Activated CD4-positive, alpha-beta T cell treated with anti-CD3 and anti-CD28 coated beads, Interleukin-10, Interleukin-2, amounts not matched to agents 100 ng/mL and 50 ng/mL, durations not matched to agents 16 hours and 8 hours (primary cell): ENCODE results near the gene ASPRV1.
A peak's percentile ranks its signal among the peaks of the same experiment; 100 is the strongest.

Source experiments
- DNase-seq: peaks from one replicate; pipeline ENCODE4 v3.0.0-alpha.2; 2020

Gene ASPRV1

DNA sequence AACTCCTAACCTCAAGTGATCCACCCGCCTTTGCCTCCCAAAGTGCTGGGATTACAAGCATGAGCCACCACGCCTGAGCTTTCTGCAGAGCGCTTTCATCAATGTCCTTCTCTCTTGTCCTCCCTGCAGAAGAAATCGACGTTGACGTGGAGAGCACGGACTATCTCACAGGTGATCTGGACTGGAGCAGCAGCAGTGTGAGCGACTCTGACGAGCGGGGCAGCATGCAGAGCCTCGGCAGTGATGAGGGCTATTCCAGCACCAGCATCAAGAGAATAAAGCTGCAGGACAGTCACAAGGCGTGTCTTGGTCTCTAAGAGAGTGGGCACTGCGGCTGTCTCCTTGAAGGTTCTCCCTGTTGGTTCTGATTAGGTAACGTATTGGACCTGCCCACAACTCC is 23.5 kb downstream of the ASPRV1 start:
- DNase-seq: no peak

DNA sequence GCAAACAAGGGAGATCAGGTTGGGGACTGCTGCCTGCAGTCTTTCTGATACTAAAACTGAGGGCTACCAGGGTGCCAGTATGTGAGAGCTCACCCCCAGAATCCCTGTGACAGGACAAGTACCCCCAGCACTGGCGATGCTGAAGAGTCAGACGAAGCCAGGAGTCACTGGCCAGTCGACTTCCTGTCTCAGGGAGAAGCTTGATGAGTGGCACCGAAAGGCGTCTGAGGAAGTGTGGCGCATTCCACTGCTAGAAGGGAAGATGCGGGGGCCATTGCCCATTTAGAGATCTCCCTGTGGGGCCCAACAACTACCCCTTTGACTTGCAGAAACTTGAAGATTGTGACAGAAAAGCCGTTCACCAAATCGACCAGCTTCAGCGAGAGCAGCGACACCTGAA is 24.5 kb downstream of the ASPRV1 start:
- DNase-seq: no peak

DNA sequence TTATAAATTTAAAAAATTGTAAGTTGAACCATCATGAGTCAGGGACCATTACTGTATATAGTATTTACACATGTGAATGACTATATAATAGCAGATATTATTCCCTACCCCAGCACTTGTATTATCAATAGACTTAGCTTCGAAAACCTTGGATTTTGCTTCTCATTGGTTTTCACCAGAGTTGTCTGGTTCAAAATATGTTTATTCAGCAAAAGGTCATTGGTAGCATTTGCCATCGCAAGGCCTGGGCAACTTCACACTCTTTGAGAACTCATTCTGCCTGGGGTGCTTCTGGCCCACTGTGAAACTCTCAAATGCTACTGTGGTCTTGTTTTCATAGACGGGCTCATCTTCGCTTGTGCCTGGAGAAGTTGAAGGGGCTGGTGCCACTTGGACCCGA is 26.4 kb downstream of the ASPRV1 start:
- no peak for DNase-seq

DNA sequence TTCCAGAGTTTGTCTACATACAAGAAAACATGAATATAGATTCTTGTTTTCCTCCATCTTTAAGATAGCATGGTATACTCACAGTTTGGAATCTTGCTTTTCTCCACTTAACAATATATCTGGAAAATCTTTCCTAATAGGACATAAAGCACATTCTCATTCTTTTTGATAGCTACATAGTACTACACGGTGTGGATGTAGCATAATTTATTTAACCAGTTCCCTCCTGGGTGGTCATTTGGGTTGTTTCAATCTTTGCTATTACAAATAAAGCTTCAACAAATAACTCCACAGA is 26.9 kb downstream of the ASPRV1 start:
- no peak for DNase-seq

DNA sequence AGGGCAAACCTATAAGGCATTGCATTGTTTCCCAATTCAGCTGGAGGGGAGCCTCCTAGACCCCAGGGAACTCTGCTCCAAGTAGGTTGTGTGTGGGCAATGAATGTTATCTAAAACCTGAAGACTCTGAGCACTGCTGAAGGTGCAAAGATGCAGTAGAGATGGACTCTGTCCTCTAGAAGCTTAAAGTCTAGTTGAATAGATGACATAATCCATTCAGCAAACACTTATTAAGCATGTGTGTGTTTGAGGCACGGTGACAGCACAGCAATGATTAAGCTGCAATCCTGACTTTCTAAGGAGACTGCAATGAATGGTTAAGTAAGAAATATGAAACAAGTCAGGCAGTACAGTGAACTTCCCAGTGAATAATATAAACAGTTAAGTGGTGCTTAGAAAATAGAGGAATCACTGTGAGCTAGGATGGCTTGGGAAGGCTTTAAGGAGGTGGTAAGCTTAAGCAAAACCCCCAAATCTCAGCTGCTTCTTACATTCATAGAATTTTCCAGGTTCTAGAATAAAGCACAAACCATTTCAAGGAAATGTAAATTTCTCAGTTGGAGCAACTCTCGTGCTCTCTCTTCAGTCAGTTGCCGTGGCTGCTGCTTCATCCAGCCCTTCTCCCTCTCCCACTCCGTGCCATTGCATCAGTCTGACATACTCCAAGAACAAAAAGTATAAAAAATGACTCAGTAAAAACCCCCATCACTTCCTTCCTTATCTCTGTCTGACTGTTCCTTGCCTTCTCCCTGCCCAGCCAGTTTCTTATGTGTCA is 27.4 kb downstream of the ASPRV1 start:
- peak; percentile 78 for DNase-seq

DNA sequence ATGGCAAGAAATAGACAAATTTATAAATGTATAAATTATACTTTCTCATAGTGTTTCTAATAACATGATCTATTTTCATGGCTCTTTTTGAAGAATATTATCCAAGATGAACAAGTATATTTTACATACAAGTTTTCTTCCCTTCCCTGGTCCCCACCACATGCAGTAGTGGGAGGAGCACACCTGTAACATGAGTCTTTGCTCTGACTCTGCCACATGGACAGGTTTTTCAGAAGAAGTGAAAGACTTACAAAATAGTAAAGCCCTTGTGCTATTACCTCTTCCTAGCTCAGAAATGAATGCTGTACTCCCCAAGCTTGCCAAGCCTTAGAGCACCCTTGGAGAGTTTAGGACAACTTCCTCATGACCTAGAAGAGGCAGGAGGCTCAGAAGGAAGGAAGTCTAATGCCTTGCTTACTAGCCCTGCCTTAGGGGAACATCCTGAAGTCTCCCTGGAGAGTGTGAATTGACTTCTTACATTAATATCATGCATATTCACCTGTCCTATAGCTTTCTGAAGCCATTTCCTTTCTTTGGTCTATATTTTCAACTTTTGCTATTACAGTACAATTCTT is 28.1 kb downstream of the ASPRV1 start:
- no peak for DNase-seq

DNA sequence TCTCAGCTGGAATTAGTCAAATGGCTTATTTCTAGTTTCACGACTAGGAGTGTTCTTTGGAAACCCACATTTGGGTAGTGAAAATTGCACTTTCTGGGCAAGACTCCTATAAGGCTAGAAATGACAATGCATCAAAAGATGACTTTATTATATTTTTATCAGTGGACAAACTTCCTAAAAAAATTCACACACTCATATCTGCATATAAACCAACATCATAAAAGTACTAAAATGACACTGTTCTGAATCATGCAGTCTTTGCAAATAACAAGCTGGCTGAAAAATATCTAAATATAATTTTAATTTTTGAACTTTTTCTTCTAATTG is 28.9 kb downstream of the ASPRV1 start:
- peak; percentile 44 for DNase-seq

DNA sequence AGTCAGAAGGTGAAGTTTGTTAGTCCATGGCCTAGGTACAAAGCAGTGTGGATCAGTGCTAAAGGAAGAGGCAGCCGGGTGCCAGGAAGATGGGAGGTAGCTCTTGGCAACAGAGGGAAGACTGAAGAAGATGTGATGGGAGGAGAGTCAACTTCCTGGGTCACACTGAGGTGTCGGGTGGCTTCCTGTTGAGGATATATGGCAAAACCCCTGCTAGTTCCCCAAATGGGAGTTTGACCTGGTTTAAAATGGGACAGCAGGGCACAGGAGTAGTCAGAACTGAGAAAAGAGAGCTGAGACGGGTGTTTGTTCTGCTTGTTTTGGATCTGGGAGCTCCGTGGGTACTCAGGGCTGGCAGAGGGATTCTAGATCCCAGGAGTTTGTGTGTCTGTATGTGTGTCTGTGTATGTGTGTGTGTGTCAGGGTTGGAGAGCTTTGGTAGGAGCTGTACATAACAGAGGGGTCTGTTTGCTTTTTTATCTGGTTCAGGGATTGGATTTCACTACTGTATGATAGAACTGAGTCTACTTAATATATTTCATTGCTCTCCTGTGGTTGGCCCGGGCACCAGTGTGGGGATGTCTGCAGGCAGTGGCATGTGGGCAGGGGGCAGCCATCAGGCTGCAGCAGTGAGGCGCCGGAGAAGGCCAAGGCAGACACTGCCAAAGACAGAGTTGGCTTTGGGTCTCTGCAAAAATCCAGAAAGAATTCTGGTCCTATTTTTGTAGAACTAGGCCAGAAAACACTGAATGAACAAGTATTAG is 29.4 kb downstream of the ASPRV1 start:
- no peak for DNase-seq

DNA sequence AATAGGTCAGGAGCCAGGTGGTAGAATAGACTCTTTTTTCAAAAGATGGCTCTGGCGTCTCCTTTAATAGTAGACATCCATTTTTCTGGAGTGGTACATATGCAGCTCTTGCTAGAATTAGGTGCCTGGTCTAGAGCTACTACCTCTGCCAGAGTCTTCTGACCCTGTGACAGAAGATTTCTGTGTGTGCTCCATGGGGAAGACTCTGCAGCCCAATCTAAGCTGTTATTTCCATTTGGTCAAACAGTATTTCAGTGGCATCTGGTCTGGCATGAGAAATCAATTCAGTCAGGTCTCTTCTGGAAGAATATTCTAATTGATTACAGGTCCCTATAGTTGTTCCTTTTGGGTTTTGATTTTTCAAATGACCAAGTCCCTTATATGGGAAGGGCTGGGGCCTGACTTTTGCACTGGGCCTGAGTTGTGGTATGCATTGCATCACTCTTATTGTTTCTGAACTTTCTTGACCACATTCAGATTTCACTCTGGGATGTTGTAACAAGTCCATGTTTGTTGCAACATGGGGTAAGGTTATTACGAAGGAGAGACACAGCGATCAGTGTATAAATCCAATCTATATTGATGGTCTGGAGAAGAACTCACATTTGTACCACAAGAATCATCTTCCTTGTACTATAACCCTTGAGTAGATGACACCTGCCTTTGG is 34.4 kb downstream of the ASPRV1 start:
- DNase-seq: no peak

DNA sequence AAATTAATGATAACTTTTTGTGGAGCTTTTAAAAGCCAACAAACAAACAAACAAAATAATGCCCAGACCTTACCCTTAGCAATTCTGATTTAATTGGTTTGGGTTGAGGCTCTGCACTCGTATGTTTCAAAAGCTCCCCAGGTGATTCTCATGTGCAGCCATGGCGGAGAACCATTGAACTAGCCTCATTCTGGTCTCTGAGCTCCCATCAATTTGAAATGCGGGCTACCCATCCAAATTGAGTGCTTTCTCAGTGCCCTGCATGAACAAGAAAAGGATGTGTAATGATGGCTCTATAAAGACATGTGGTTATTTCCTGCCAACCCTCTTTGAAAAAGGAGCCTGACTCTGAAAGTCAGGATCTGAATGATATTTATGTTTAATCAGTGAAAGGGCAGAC is 38.3 kb downstream of the ASPRV1 start:
- no peak for DNase-seq

DNA sequence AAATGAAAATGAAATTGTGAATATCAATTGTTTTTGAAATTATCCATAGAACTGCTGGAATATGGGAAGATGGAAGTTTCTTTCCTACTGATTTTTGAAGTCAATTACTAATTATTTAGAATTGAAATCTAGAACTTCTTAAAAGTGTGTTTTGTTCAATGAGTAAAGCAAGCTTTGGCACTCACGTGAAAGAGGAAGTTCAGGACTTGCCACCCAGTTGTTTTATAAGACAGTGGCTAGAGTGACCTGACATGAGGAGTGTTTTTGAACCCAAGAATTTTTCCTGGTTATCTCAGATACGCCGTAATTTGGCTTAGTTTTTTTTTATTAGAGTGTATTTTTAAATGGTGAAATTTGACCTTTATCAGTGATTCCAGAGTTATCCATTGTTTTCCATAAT is 43.0 kb downstream of the ASPRV1 start:
- DNase-seq: no peak

DNA sequence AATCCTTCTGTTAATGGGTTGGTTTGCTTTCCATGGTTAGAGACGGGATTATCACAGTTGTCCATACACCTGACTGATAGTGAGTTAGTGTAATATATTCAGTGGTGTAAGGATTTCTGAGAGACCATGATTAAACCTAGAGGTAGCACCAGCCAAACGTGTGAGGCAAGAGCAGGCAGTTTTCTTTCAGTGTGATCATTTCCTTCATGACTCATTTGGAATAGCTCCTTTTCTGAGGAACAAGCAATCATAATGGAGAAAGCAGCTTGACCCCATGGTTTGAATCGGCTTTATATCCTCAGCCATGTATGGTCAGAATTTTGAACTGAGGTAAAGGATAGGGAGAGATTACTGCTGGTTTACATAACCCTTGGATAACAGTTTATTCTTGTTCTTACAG is 43.6 kb downstream of the ASPRV1 start:
- DNase-seq: no peak

DNA sequence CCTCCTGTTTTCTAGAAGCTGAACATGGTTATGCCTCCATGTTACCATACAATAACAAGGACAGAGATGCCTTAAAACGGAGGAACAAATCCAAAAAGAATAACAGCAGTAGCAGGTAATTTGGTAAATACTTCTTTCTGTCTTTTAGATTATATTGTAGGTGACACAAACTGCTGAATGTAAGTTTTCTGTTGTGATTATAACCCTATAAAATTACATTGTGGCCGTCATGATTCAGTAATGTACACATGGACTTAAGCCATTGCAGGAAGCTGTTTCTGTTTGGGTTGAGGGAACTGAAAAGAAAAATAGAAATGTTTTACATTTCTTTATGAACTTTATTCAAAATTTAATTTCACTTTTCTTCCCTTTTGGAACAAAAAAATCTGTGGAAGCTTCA is 45.3 kb downstream of the ASPRV1 start:
- no peak for DNase-seq

DNA sequence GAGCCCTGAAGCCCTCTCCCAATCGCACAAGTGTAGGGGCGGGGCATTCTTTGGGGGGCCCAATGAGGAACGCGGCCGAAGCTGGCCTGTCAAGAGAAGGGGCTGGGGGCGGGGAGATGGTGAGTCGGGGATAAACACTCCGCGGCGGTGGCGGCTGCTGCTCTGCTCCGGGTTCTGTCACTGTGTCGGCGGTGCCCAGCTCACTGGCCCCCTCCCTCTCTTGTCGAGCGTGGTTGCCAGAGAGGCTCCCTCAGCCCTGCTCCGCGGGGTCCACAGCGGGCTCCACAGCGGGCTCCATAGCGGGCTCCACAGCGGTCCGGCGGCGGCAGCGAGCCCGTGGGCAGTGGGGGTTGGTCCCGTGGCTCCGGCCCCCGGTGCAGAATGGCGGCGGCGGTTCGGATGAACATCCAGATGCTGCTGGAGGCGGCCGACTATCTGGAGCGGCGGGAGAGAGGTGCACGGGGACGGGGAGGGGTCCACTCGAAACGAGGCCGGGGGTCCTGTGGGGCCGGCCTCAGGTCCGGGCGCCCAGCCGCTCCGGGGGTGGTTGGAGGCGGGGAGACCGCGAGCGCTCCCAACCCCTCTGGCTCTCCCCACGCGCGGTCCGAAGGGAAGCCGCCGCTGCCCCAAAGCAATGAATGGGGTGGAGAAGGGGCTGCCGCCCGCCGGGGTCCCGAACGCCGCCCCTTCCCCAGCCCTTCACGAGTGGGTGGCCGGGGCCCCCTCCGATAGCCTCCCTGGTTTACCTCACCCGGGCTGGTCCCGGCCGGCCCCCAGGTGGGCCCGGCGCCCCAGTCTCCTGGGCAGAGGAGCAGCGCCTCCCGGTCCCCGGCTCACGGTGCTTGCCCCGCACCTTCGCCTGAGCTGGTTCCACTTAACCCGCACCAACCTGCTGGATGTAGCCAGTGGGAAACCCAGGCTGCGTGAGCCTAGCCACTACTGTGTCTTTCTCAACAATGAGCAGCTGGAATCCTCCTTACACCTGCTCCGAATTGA is 46.2 kb downstream of the ASPRV1 start, which contains the start of gene MXD1:
Gene MXD1 (plus strand): TSS at position 160 of the 996 bp plus-strand sequence. CDS start 222 bp downstream, at position 382.
- no peak for DNase-seq

DNA sequence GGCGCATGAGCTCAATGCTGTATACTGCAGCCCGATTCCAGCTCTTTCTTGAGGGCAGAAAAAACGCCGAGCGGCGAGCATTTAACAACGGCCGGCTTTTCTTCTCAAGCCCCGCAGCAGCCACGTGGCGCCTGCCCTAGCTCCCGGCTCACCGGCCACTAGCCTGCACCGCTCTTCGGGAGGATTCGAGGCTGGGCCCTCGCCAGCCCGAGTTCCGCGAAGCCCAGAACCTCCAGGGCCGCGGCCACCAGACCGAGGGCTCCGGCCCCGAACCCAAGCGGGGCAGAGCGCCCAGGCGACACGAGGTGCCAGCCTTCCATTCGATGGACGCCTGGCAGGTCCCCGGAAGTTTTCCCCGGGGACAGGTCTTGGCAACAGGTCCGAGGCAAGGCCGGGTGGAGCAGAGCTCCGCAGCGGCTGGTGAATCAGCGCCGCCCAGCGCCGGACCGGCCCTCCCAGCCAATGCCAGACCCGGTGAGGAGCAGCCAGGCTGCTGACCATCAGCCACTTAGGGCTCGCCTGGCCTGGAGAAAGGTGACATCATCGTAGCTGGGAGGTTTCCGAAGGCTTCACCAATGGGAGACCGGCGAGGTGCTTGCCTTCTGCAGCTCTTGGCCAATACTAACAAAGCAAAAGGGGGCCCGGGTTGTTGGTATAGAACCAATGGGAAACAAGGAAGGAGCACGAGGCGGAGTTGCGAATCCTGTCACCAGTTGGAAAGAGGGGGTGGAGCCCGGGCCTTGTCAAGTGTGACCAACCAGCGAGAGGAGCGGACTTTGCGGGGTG is 47.1 kb downstream of the ASPRV1 start:
- peak; percentile 100 for DNase-seq

DNA sequence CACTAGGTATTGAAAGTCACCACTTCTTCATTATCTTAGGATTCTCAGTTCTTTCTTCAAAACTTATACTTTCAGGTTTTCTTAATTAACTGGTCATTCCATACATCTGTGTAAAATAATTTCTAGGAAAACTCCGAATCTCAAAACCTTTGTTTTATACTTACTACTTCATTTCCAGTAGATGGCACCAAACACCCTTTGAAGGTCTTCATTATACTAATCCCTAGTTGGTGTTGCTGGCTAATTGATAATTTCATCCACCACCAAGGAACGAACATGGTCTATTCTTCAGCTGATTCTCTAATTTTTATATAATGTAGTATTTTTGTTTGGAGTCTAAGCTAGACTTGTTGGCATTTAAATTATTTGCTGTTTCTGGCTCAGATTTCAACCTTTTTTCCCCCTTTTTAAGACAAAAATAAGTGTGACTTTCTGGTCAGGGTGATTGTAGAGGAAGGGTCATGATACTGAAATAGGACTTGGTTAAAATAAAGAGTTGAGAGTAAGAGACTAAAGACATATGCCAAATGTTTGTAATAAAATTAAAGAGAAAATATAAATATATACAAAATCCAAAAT is 49.4 kb downstream of the ASPRV1 start:
- DNase-seq: peak; percentile 67
